GM13976 (cell line): Measurements from ENCODE around the gene RPE65.
"Not testable (repeated sequence)": the region's sequence is repeated elsewhere in the genome, so short reads cannot be mapped to it uniquely, and the experiment has no call there.

Source experiments
- DNase-seq: peaks from one replicate; pipeline ENCODE4 v3.0.0; 2012; ENCODE audit warnings: low spot score
- in situ Hi-C: fragments of 300-500 bp; cut with MboI; formaldehyde crosslinking; loops from one replicate; pipeline ENCODE4 v1.12.0; 2022; ENCODE audit warnings: low sequenced_read_pairs, mixed read lengths, inconsistent platforms; ENCODE audit not compliant: unreplicated experiment
- TF ChIP-seq, protein P1 (sequence below): IDR thresholded peaks from 2 replicates; pipeline ENCODE4 v1.5.1; 2012; ENCODE audit warnings: borderline replicate concordance, mild to moderate bottlenecking; ENCODE audit not compliant: insufficient read depth; ENCODE audit errors: extremely low read depth, missing control alignments, control extremely low read depth

The RPE65 gene

GRCh38 chr1:68401506-68401905, 48.2 kb downstream of the RPE65 start:
- in situ Hi-C loops = no loop called here
- TF ChIP-seq, protein P1, sequence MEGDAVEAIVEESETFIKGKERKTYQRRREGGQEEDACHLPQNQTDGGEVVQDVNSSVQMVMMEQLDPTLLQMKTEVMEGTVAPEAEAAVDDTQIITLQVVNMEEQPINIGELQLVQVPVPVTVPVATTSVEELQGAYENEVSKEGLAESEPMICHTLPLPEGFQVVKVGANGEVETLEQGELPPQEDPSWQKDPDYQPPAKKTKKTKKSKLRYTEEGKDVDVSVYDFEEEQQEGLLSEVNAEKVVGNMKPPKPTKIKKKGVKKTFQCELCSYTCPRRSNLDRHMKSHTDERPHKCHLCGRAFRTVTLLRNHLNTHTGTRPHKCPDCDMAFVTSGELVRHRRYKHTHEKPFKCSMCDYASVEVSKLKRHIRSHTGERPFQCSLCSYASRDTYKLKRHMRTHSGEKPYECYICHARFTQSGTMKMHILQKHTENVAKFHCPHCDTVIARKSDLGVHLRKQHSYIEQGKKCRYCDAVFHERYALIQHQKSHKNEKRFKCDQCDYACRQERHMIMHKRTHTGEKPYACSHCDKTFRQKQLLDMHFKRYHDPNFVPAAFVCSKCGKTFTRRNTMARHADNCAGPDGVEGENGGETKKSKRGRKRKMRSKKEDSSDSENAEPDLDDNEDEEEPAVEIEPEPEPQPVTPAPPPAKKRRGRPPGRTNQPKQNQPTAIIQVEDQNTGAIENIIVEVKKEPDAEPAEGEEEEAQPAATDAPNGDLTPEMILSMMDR = no peak
- no peak for DNase-seq

- DNase-seq, in situ Hi-C loops: not testable (repeated sequence)
Measured at GRCh38 chr1:68395575-68395974, 54.2 kb downstream of the RPE65 start.

DNA sequence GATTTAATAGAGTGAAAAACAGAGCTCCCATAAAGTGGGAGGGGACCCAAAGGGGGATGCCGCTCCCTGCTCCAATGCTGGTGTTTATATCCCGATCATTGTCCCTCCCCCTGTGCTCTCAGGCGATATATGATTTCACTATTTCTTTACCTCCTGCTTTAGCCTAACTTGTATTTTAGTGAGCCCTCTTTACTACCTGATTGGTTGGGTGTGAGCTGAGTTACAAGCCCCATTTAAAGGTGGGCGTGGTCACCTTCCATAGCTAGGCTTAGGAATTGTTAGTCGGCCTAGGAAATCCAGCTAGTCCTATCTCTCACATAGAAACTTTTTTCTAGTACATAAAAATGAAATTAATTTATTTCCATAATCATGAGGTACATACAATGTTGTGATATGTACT, 57.3 kb downstream of the RPE65 start:
- DNase-seq, in situ Hi-C loops: not testable (repeated sequence)

GRCh38 chr1:68385798-68386524, 63.8 kb downstream of the RPE65 start:
- in situ Hi-C loops, DNase-seq: not testable (repeated sequence)

GRCh38 chr1:68384872-68385411, 64.8 kb downstream of the RPE65 start:
- TF ChIP-seq, protein P1 = no peak

DNA sequence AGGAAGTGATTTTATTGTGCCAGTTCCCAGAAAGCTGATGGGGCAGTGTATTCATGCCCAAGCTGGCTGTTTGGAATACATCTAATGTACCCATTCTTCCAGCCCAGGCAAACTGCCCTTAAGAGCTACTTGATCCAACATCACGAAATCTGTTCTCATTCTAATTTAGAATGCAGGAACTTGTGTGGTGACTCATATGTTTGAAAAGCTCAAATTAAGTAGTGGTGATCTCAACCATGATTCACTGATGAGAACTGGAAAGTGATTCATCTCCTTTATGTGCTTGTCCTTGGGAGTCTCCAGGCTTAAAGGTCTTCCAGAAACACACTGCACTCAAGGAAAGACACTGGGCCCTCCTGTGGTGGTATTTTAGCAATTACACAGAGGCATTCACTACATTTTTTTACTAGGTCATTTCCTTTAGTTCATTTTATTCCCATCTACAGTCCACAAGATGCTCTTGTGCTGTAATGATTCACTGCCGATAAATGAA, 65.4 kb downstream of the RPE65 start:
- TF ChIP-seq, protein P1 = no peak
- in situ Hi-C loops = no loop called here
- DNase-seq = no peak

More at GRCh38 chr1:68384872-68385411, 64.8 kb downstream of the RPE65 start:
- DNase-seq = no peak
- in situ Hi-C loops = no loop called here

DNA sequence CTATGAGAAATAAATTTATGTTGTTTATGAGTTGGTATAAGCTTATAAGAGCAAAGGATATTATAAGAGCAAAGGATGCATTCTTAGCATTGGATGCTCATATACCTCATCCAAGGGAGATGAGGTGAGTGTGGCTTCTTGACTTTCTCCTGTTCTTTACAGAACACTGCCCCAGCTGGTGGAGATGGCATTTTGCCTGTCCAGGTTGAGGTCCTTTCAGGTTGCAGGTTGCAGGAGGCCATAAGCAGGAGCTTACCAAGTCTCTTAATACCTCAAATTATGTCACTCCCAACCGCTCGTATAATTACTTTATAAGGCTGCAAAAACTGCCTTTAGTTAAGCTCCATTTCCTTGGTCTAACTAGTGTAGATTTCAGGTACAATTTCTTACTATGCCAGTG, 66.7 kb downstream of the RPE65 start:
- in situ Hi-C loops = no loop called here
- TF ChIP-seq, protein P1 = no peak
- no peak for DNase-seq

DNA sequence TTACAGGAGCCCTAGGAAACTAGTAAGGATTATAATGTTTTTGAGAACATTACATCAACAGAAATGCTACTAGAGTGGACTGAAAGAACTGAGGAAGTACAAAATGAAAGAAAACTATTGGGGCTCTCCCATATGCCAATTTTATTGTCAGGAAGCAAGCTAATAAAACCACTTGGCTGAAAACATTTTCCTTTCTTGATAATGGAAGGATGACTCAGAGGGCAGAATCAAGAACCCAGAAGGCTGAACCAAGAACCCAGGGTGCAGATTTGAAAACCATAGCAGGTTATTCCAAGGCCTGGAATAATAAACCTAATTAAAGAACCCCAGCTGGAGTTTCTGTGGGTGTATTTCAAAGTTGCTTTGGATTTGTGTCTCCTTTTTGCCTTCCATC, 70.7 kb downstream of the RPE65 start:
- in situ Hi-C loops = no loop called here
- DNase-seq = no peak
- TF ChIP-seq, protein P1 = no peak
